Kasumi-1 (cell line): Measurements from ENCODE around the gene PRR15L.
A peak's percentile ranks its signal among the peaks of the same experiment; 100 is the strongest.
"Not testable (repeated sequence)": the region's sequence is repeated elsewhere in the genome, so short reads cannot be mapped to it uniquely, and the experiment has no call there.

Experiments
- DNase-seq, 2 experiments: peaks; one replicate each; lab custom pipeline; 2025; lab: John Stamatoyannopoulos, UW

Gene PRR15L

DNA sequence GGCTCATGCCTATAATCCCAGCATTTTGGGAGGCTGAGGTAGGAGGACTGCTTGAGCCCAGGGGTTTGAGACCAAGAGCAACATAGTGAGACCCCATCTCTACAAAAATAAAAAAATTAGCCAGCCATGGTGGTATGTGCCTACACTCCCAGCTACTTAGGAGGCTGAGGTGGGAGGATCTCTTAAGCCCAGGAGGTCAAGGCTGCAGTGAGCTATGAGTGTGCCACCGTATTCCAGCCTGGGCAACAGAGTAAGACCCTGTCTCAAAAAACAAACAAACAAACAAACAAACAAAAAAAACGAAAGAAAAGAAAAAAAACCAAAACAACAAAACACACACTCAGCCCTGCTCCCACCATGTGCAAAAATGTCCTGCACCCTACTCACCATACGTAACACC, 22.2 kb downstream of the PRR15L start:
- DNase-seq = not testable (repeated sequence)

GRCh38 chr17:47934856-47935255, 22.8 kb downstream of the PRR15L start:
- no peak for DNase-seq

DNA sequence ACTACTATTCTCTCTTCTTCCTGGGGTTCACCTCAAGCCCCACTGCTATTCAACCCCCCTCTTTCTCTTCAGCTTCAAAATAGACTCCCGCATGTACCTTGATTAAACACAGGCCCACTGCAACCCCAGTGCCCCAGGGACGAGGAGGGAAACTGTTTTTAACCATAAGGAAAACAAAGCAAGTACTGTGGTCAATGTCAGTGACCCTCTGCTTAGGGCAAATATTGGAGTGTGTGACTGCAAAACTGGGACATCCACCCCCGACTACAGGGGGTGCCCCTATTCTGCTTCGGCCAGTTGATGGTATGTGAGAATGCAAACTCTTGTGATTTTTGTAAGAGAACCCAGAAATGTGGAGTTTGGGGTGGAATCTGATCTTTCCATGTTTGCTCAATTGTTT, 25.8 kb downstream of the PRR15L start:
- DNase-seq = no peak

- DNase-seq = no peak
Observed at GRCh38 chr17:47929218-47930000, 28.3 kb downstream of the PRR15L start.

GRCh38 chr17:47928415-47928814, 29.3 kb downstream of the PRR15L start:
- no peak for DNase-seq

DNA sequence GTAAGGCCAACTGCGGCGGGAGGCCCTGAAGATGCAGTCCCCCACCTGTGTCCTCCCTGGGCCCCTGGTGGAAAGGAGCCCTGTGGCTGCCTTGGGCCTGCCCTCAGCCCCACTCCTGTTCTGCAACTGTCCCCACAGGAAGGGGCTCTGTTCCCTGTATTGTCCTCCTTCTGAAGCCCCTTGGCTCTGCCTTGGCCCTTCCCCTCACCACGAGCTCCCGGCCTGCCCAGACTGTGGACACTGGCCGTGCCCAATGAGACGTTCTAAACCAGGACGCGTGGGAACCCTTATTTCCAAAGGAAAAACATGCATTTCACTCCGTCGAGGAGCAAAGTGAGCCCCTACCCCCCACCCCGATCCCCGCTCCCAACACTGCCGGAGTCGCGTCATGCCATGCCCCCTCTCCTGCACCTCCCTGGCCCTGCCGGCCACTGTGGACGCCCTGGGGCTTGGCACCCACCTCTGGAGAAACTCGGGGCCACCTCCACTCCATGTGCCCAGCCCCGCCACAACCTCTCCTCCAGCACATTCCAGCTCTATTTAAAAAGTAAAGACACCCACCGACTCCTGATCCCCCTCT, 29.8 kb downstream of the PRR15L start:
- no peak for DNase-seq

DNA sequence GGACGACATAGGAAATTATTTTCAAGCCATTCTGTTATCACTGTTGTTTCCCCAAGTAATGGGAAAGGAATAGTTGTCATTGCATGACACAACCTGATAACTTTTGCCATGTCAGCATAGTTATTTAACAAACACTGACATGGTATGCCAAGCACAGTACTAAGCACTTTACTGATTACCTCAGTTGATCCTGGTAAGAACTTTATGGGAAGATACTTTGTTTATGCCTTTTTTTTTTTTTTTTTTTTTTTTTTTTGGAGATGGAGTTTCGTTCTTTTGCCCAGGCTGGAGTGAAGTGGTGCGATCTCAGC, 32.0 kb downstream of the PRR15L start:
- no peak for DNase-seq

GRCh38 chr17:47924785-47925677, 32.7 kb downstream of the PRR15L start:
- no peak for DNase-seq

DNA sequence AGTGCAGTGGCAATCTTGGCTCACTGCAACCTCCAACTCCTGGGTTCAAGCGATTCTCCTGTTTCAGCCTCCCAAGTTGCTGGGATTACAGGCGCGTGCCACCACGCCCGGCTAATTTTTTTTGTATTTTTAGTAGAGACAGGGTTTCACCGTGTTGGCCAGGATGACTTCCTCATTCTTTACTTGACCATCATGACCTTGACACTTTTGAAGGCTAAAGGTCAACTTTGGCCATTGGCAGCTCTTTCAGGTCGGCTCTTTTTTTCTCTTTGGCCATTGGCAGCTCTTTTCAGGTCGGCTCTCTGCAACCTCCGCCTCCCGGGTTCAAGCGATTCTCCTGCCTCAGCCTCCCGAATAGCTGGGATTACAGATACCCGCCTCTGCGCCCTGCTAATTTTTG, 37.8 kb downstream of the PRR15L start:
- not testable (repeated sequence) for DNase-seq

DNA sequence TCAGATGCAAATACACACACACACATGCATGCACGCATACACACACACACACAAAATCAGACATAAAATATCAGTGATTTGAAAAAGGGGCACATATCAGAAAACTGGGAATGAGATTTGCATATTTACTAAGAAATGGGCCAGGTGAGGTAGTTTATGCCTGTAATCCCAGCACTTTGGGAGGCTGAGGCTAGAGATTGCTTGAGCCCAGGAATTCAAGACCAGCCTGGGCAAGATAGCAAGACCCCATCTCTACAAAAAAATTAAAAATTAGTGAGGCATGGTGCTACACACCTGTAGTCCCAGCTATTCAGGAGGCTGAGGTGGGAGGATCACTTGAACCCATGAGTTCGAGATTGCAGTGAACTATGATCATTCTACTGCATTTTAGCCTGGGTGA, 38.7 kb downstream of the PRR15L start:
- DNase-seq = no peak

GRCh38 chr17:47918006-47918405, 39.7 kb downstream of the PRR15L start:
- DNase-seq = peak; percentile 33 to 41

- DNase-seq = no peak
Observed at GRCh38 chr17:47917581-47917980, 40.1 kb downstream of the PRR15L start.

- no peak for DNase-seq
Observed at GRCh38 chr17:47916489-47917208, 41.0 kb downstream of the PRR15L start.

DNA sequence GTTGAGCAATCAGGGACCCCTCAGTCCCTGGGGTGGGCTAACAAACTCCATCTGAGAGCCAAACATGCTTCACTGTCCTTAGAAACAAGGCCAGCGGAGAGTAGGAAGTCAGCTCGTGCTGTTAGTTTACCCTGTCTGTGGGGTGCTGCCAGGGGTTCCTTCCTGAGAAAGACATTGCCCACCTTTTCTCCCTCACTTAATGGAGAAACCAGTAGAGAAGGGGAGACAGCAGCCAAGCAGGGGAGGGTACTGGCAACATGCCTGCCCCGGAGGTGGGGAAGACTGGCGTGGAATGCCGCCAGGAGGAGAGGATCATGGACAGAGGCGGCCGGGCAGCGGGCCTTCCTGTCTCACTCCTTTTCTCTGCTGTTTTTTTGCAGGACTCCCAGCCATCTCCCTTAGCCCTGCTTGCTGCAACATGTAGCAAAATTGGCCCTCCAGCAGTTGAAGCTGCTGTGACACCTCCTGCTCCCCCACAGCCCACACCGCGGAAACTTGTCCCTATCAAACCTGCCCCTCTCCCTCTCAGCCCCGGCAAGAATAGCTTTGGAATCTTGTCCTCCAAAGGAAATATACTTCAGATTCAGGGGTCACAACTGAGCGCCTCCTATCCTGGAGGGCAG, 41.8 kb downstream of the PRR15L start:
- DNase-seq = no peak

DNA sequence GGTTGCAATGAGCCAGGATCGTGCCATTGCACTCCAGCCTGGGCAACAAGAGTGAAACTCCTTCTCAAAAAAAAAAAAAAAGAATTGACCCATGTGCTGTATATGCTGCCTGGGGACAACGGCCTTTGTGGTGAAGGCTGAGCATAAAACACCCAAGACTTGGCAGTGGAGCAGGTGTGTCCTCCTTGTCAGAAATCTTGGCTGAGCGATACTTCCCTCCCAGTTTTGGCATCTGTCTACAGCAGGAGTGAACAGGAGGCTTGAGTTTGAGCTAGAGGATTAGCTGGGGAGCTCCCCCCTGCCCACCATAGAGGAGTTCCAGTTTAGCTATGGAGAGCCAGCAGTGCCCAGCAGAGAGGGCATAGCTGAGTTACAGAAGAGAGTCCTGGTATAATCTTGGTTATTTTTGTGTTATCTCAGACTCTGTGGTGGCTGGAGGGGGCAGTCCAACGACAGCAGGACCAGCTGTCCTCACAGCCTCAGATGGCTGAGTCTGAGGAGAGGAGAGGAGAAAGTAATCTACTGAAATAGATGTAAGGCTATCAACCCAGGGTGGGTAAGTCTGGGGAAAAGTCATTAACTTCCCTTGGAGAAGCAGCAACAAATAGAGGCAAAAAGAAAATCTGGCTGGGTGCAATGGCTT, 43.3 kb downstream of the PRR15L start:
- DNase-seq = no peak

GRCh38 chr17:47913050-47913449, 44.6 kb downstream of the PRR15L start:
- DNase-seq = no peak

DNA sequence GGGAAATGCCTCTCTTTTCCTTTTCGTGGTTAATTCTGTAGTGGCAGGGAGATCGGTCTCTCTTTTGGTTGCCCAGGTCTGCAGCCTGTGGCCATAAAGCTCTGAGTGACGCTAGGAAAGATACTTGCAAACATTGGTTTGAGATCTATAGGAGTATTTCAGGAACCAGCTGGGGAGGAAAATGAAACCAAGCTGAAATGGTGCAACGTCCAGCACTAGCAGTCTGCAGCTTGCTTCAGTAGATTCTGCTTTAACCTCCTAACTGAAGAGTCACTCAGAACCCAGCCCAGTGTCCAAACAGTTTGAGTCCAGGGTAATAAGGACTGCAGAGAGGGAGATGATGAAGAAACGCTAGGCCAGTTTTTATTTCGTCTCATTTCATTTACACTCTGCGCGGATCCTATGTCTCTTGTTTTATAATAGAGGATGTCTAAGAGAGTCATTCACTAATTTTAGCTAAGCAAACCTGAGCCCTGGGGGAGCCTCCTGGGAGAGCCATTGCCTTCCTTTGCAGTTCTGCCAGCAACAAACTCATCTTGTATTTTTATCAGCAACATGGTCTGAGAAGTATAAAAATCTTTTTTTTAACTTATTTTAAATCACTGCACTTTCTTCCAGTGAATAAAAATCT, 49.6 kb downstream of the PRR15L start:
- DNase-seq = peak; percentile 79 to 87

- no peak for DNase-seq
Observed at GRCh38 chr17:47906443-47906842, 51.2 kb downstream of the PRR15L start.

- no peak for DNase-seq
Observed at GRCh38 chr17:47905221-47905733, 52.4 kb downstream of the PRR15L start.

- no peak for DNase-seq
Observed at GRCh38 chr17:47902039-47902744, 55.5 kb downstream of the PRR15L start.
